SH-SY5Y (cell line): ENCODE measurements around the gene SDR39U1.

ENCODE experiments used
- GATA2 ChIP-seq: IDR thresholded peaks from 2 replicates; pipeline ENCODE4 v1.6.1; 2011; ENCODE audit warnings: mild to moderate bottlenecking, low read depth, low read length
- GATA3 ChIP-seq: IDR thresholded peaks from 2 replicates; pipeline ENCODE4 v1.6.1; 2011; ENCODE audit warnings: low read depth, mild to moderate bottlenecking, low read length, moderate library complexity

GRCh38 chr14:24426912-24427536 lies 15.6 kb downstream of the SDR39U1 start:
- TF ChIP-seq GATA2 (no peak), GATA3 (no peak)
